ENCODE data around the gene RAMACL.

The RAMACL gene

GRCh38 chr6:166572370-166573261 lies 13.9 kb downstream of the RAMACL start:
- DNase-seq, result no peak

GRCh38 chr6:166570929-166571713 lies 15.4 kb downstream of the RAMACL start:
- no peak for DNase-seq

- no peak for DNase-seq
Measured at GRCh38 chr6:166569206-166569605, 17.3 kb downstream of the RAMACL start.

- no peak for DNase-seq
Measured at GRCh38 chr6:166567813-166568212, 18.7 kb downstream of the RAMACL start.

GRCh38 chr6:166567107-166567506 lies 19.4 kb downstream of the RAMACL start:
- DNase-seq, result no peak

GRCh38 chr6:166566026-166567011 lies 20.2 kb downstream of the RAMACL start:
- DNase-seq, result no peak

- no peak for DNase-seq
Measured at GRCh38 chr6:166565084-166565967, 21.2 kb downstream of the RAMACL start.

GRCh38 chr6:166563805-166564204 lies 22.7 kb downstream of the RAMACL start:
- DNase-seq, result no peak

GRCh38 chr6:166563200-166563599 lies 23.3 kb downstream of the RAMACL start:
- DNase-seq, result no peak

- no peak for DNase-seq
Measured at GRCh38 chr6:166562726-166563125, 23.8 kb downstream of the RAMACL start.

- no peak for DNase-seq
Measured at GRCh38 chr6:166561771-166562359, 24.6 kb downstream of the RAMACL start.

- DNase-seq, result no peak
Measured at GRCh38 chr6:166560222-166560621, 26.3 kb downstream of the RAMACL start.

- no peak for DNase-seq
Measured at GRCh38 chr6:166559662-166560061, 26.8 kb downstream of the RAMACL start.

- no peak for DNase-seq
Measured at GRCh38 chr6:166559211-166559610, 27.3 kb downstream of the RAMACL start.

- no peak for DNase-seq
Measured at GRCh38 chr6:166558156-166559005, 28.1 kb downstream of the RAMACL start.

- no peak for DNase-seq
Measured at GRCh38 chr6:166556863-166557322, 29.6 kb downstream of the RAMACL start.

- DNase-seq, result no peak
Measured at GRCh38 chr6:166556336-166556735, 30.1 kb downstream of the RAMACL start.

GRCh38 chr6:166555086-166555485 lies 31.4 kb downstream of the RAMACL start:
- no peak for DNase-seq

GRCh38 chr6:166554316-166554715 lies 32.2 kb downstream of the RAMACL start:
- no peak for DNase-seq

Measured in NCI-H2081 treated with DMSO at 0.1 percent for 48 hours (cell line).